Germinal center (tissue), 1 donor: ENCODE results near the gene FBXO11.
"Not testable (repeated sequence)": the region's sequence is repeated elsewhere in the genome, so short reads cannot be mapped to it uniquely, and the experiment has no call there.

Experiments used
- DNase-seq: peaks from one replicate; pipeline ENCODE4 v3.0.0; 2012; ENCODE audit warnings: mixed read lengths, low spot score

FBXO11 gene

DNA sequence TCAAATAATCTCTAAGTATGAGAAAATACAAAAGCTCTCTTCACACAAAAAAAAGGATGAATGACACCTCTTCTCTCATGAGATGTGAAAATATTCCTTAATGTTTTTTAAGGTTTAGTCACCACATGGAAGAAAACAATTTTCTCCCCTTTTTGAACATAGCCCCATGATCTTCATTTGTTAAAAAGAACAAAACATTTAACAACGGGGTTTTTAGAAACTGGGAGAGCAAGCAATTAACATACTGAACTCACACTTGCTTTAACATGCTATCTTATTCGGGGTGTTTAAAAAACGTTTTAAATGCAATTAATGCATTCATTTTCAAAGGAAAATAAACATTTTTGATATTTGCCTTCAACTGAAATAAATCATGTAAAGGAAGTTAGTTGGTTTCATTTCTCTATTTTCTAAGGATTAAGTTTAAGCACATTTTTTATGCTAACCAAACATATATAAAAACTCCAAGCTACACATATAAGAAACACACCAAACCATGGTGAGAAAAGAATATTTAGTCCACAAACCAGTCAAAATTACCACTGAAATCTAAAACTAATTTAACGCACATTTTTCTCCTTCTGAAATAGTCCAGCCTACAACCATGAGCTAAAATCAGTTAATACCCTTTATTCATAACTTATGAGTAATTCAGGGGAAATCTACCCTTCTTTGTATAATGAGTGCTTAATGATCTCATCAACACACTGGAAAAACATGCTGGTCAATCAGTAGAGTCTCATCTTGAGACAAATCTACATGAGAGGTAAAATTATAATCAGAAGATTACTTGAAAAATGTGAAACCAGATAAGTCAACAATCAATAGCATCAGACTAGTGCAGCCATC, 8.2 kb downstream of the FBXO11 start:
- DNase-seq = no peak

DNA sequence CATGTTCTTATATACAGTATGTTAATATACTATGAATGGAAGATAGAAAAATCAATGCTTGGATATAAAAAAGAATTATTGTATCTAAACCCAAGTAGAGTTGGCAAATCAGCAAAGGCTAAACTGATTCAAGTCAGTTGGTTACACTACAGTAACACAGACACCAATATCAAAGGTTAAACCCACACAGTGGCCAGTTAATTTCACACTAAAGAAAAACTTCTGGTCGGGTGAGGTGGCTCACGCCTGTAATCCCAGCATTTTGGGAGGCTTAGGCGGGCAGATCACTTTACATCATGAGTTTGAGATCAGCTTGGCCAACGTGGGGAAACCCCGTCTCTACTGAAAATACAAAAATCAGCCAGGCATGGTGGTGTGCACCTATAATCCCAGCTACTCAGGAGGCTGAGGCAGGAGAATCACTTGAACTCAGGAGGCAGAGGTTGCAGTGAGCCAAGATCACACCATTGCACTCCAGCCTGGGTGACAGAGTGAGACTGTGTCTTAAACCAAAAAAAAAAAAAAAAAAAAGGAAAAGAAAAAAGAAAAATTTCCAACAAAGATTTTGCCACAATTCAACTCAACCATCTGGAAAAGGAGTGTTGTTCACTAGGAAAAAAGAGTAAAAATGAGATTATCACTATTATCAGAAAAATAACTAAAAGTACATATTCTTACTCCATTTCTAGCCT, 9.0 kb downstream of the FBXO11 start:
- not testable (repeated sequence) for DNase-seq

GRCh38 chr2:47896450-47896968, 9.8 kb downstream of the FBXO11 start:
- no peak for DNase-seq

DNA sequence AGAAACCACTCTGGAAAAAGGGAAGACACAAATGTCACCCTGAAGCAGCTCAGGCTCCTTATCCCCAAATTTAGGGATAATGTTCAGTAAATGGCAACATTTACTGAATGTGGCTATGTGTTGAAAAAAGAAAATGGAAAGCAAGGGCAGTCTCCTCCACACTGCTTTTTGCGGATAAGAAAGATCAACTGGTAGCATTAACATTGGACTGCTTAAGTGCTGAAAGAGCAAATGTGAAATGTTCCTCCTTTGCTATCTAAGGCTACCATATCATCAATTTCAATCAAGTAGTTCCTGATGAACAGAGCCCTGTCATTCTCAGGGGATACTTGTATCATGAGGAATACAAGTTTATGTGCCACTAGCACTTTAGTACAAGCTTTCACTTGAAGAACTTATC, 12.5 kb downstream of the FBXO11 start:
- DNase-seq = no peak

DNA sequence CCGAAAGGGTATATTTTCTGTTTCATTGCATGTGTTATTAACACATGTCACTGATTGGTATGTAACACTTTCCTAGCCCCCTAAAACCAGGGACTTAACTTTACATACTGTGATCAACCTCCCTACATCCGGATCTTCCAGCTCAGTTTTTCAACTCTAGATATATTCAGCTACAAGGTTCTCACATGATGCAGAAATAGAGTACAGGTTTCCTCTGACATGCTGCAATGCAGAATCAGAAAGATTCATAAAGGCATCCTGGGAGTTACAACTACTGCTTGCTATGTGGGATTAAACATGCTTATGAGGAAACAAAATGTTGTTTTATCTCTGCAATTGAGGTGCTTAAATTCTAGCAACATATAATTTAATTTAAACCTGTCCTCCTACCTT, 14.0 kb downstream of the FBXO11 start:
- no peak for DNase-seq

- no peak for DNase-seq
Measured at GRCh38 chr2:47891369-47892337, 14.6 kb downstream of the FBXO11 start.

DNA sequence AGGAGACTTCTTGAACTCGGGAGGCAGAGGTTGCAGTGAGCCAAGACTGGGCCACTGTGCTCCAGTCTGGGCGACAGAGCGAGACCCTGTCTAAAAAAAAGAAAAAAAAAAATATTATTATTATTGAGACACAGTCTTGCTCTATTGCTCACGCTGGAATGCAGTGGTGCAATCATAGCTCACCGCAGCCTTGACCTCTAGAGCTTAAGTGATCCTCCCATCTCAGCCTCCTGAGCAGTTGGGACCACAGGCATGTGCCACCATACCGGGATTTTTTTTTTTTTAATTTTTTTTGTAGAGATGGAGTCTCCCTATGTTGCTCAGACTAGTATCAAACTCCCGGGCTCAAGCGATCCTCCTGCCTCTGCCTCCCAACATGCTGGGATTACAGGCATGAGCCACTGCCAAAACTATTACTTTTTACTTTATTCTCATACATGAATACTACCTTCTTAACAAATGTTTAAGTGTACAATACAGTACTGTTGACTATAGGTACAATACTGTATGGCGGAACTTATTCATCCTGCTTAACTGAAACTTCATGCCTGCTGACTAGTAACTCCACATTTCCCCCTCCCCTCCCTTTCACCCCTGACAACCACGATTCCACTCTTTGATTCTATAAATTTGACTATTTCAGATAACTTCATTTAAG, 15.5 kb downstream of the FBXO11 start:
- no peak for DNase-seq

DNA sequence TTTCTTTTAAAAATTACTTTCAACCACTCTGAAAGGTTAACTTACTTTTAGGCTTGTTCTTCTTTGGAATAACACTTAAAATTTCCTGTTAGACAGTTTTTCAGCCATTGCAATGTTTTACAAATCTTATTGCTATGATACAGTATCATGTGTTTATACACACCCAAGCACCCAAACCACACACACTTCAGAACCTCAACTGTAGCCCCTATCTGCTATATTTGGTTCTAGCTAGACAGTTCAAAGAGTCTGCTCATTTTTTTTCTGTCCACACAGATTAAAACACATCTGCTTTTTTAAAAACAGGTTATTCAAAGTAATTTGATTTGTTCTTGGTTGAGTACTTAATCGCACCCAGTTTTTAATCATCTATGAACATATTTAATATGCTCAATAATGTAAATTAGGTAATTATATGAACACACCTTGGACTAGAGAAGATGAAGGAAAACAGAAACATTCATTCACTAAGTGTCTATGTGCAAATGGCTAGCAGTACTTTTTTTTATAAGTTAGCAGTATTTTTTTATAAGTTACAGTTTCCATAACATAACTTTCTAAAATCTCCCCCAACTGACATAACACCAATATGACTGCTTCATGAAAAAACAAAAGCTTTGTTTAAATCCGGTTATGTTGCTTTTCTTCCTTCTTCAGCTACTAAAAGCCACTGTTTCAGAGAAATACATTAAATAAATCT, 17.6 kb downstream of the FBXO11 start:
- DNase-seq = no peak

- no peak for DNase-seq
Measured at GRCh38 chr2:47876912-47877311, 29.4 kb downstream of the FBXO11 start.

- DNase-seq = no peak
Measured at GRCh38 chr2:47872941-47873340, 33.4 kb downstream of the FBXO11 start.

DNA sequence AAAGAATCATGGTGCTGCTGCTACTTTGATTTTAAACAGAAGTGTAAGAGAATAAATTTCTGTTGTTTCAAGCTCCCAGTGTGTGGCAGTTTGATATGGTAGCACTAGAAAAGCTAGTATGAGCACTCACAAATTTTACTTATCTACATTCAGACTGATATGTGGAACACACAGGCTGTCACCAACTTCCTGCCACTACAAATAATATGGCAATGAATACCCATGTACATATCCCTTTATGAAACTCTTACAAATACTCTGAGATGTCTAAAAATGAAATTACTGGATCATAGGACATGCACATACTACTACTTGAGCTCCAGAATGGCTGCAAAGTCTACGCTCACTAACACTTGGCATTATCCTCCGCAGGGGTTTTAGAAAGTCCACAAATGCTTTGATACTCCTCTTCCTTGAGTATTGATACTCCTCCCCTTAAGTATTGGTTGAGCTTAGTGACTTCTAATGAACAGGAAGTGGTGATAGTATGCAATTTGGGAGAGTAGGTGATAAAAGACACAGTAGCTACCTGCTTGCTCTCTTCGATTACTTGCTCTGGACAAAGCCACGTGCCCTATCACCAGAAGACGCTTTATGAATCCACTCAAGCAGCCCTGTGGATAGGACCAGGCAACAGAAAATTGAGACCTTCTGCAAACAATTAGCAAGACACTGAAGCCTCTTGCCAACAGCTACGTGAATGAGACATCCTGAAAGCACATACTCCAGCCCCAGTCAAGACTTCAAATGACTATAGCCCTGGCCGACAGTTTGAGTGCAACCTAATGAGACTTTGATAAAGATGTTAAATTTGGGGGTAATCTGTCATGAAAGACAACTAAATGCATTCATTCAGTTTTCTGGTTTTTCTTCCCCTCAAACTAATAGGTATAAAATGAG, 35.4 kb downstream of the FBXO11 start:
- no peak for DNase-seq

DNA sequence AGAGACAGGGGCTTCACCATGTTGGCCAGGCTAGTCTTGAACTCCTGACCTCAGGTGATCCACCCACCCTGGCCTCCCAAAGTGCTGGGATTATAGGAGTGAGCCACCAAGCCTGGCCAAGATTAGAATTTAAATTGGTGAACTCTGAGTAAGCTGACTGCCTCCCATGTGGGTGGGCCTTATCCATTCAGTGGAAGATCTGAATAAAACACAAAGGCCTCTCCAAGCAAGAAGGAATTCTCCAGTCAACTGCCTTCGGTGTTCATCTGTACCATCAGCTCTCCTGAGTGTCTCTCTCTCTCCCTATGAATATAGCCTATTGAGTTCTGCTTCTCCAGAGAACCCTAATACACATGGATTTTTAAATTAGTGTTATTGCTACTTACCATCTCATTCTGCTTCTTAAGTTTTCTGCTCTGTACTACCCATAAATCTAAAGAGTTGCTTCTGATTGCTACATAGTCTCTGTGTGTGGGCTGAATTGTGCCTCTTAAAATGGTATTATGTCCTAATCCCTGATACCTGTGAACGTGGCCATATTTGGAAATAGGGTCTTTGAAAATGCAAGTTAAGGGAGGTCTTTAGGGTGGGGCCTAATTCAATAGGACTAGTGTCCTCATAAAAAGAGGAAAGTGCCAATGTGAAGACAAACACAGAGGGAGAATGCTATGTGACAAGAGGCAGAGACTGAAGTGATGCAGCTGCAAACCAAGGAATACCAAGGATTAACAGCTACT, 36.3 kb downstream of the FBXO11 start:
- no peak for DNase-seq

GRCh38 chr2:47868611-47869352, 37.5 kb downstream of the FBXO11 start:
- DNase-seq = no peak

DNA sequence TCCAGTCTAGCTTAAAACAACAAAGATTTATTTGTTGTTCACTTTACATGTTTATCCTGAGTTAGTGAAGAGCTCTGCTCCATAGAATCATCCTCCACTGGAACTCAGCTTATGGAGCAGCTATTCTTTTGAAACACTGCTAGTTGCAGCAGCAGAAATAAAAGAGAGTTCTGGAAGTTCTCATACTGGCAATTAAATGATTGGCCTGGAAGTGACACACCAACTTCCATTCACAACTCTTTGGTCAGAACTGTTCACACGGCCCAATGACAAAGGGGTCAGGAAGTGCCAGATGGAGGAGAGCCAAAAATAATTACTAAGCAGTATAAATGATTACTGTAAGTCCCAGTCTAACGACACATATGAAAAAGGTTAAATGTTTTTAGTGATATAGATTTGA, 39.1 kb downstream of the FBXO11 start:
- no peak for DNase-seq

DNA sequence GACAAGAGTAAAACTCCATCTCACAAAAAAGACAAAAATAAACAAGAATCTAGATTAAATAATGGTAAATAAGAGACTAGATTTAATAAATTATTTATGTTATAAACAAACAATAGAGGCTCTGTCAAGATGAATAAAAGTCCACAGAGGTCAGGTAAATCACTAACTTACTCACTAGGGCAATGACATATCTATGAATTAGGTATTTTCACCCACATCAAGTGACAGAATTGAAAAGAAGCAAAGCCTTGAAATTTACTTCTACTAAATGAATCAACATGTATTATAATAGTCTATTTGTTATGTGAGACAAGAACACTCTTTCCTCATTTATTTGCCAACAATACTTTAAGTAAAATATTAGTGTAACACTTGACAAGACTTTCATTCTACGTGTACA, 41.7 kb downstream of the FBXO11 start:
- no peak for DNase-seq

- no peak for DNase-seq
Measured at GRCh38 chr2:47862949-47863348, 43.3 kb downstream of the FBXO11 start.

DNA sequence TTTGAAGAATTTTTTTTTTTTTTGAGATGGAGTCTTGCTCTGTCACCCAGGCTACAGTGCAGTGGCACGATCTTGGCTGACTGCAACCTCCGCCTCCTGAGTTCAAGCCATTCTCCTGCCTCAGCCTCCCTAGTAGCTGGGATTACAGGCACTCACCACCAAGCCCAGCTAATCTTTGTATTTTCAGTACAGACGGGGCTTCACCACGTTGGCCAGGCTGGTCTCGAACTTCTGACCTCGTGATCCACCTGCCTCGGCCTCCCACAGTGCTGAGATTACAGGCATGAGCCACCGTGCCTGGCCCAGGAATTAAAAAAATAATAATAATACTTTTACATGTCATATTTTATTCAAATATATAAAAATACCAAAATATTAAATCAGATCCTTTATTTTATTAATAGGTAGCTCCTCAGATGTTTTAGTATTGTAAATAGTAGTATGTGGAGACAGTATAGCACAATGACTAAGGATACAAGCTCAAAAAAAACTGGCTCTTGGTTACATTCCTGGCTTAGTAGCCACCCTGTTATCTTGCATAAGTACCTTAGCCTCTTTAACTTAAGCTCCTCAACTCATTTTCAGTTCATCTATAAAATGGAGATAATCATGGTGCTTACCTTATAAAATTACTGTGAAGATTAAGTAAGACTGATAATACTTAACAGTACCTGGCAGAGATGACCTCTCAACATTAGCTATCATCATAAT, 53.1 kb downstream of the FBXO11 start:
- DNase-seq = not testable (repeated sequence)

- DNase-seq = no peak
Measured at GRCh38 chr2:47850198-47850597, 56.1 kb downstream of the FBXO11 start.
